ENCODE data around the gene EVL.

EVL gene

DNA sequence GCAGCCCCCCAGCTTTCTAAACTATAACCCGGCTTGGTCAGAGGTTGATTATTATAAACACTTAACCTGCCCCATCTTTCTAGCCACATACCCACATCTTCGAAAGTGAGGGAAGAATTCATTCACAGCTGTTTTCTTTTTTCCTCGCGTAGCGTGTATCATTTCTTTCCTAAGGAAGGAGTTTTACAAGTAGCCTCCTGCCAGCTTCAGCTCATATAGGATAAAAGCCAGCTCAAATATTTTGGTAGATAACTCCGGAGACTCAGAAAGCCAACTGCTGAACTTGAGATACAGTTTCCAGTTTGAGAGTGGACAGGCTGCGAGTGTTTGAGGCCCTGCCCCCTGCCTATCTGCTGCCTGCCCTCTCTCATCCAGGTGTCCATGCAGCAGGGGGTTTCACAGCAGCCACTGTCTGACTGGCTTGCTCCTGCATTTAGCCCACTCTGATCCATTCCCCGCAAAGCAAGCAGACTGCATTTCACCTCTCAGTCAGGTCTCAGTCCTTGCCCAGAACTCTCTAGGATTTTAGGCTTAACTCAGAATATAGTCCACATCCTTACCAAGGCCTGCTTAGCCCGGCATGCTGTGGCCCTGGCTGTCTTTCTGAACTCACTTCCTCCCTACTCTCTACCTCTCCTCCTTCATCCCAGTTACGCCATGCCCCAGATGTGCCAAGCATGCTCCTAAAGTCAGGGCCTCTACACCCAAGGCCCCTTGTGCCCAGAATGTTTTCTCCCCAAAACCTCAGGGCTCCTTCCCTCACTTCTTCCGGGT is 46.9 kb downstream of the EVL start:
- H3K27ac ChIP-seq: peak overlapping the region; percentile 85

DNA sequence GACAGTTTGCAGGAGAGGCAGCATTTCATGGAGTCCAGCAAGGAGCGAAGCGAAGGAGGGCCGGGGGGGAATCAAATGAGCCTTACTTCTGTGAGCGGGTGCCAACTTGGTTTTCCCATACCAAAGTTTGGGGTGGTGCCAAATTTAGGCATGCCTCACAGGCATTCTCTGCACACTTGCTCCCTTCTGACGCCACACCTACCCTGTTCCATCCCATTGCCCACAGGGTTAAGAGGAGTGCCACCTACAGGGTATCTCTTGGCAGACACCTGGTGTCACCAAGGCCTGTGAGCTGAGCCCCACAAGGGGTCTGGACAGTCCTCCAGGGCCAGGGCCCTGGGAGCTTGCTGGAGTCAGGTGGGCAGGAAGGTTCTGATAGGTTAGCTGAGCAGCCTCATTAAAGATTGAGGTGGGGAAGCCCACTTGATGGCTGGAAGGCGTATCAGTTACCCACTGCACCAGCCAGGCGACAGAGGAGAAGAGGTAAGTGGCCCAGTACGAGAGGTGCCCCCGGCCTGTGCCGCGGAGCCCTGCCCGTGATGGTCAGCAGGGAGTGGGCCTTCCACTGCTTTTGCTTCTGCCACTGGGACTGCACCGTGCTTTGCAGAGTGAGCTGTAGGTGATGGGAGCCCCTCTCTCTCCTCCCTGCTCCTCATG is 49.0 kb downstream of the EVL start:
- TF ChIP-seq CTCF (conservative IDR thresholded peaks at IDR 0.05): no peak
- H3K27ac ChIP-seq: peak overlapping the region; percentile 85

More for the DNA sequence above, 46.9 kb downstream of the EVL start:
- no peak for TF ChIP-seq CTCF (conservative IDR thresholded peaks at IDR 0.05)

- H3K27ac ChIP-seq: peak overlapping the region; percentile 85
These were observed 50.0 kb downstream of the EVL start for GRCh38 chr14:100115236-100115635.

DNA sequence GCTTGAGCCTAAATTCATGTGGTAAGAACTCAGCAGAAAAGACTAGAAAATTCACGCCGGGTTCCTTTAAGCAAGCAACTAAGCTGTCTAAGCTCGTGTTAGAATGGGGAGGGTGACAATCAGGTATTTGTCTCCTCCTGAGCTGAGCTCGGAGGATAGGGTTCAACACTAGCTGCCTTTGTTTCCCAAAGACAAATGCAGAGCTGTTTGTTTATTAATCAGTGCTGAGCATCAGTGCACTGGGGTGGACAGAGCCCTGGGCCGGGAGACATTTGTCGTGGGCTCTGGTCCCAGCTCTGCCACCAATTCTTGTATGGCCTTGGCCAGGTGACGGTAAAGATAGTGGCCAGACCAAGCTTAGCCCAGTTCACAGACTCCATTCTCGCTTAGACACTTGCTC is 50.5 kb downstream of the EVL start:
- no peak for TF ChIP-seq CTCF (conservative IDR thresholded peaks at IDR 0.05)
- peak overlapping the region; percentile 85 for H3K27ac ChIP-seq

More at GRCh38 chr14:100115236-100115635, 50.0 kb downstream of the EVL start:
- TF ChIP-seq CTCF (conservative IDR thresholded peaks at IDR 0.05): no peak

DNA sequence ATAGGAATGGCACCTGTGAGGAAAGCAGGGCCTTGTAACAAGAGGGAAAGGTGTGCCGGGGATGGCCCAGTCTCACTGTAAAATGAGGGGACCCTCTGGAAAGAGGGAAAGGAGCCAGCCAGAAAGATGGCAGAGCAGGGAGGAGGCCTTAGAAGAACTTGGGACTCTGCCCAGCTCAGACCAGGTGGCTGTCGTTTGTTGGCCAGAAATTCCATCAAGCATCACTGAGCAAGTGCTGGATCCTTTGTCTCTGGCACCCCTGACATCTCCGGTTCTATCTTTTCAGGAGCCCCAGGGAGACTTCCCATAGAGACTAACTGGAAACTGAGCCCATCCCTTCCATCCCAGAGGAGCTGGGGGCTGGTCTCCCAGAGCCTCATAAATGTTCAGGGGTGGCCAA is 50.9 kb downstream of the EVL start:
- H3K27ac ChIP-seq: peak overlapping the region; percentile 85; the same call in 1 of the 2 replicates
- TF ChIP-seq CTCF (conservative IDR thresholded peaks at IDR 0.05): no peak

GRCh38 chr14:100117026-100117425 is 51.8 kb downstream of the EVL start:
- no peak for TF ChIP-seq CTCF (conservative IDR thresholded peaks at IDR 0.05)
- H3K27ac ChIP-seq: peak overlapping the region; percentile 85; the same call in 1 of the 2 replicates

- no peak overlapping the region; the same call in 1 of the 2 replicates for H3K27ac ChIP-seq
- no peak for TF ChIP-seq CTCF (conservative IDR thresholded peaks at IDR 0.05)
These were observed 52.6 kb downstream of the EVL start for GRCh38 chr14:100117633-100118395.

Measured in VCaP (cell line).